ENCODE results near the gene GPC6.

DNA sequence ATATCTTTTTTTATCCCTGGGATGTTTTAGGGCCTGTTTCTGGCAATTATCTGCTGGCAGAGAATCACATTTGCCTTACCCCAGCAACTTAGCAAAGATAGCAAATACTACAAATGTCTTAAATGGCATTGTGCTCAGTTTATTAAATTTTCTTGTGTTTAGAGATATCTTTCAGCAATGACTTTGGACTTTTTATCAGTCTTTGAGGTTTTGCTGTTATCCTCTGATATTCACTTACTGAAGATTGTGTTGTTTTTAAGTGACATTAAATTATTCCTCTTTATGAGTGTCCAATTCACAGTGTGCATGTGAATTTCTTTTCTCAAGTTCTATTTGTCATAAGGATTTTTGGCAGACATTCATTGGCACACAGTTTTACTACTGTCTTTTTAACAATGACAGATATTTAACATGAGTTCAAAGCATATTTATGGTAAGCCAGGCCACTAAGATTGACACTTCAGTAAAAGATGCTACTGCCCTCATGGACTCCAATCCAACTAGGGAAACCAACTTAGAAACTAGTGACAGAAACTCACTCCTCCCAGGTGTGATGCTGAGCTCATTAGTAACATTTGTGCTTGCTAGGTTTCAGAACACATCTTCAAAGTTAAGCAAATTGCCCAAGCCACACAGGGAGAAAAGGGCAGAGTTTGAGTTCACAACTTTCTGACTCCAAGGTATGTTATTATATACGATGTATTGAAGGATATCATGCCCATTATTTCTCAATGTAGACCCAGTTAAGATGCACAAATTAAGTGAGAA, 481.9 kb downstream of the GPC6 start:
- TF ChIP-seq POLR2AphosphoS5 (IDR thresholded peaks at IDR 0.05): no peak
- TF ChIP-seq, protein P1, sequence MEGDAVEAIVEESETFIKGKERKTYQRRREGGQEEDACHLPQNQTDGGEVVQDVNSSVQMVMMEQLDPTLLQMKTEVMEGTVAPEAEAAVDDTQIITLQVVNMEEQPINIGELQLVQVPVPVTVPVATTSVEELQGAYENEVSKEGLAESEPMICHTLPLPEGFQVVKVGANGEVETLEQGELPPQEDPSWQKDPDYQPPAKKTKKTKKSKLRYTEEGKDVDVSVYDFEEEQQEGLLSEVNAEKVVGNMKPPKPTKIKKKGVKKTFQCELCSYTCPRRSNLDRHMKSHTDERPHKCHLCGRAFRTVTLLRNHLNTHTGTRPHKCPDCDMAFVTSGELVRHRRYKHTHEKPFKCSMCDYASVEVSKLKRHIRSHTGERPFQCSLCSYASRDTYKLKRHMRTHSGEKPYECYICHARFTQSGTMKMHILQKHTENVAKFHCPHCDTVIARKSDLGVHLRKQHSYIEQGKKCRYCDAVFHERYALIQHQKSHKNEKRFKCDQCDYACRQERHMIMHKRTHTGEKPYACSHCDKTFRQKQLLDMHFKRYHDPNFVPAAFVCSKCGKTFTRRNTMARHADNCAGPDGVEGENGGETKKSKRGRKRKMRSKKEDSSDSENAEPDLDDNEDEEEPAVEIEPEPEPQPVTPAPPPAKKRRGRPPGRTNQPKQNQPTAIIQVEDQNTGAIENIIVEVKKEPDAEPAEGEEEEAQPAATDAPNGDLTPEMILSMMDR (IDR thresholded peaks at IDR 0.05): no peak
